Measurements from ENCODE around the gene SYNRG.
A peak's percentile ranks its signal among the peaks of the same experiment; 100 is the strongest.

The SYNRG gene

GRCh38 chr17:37592291-37592690 lies 16.9 kb downstream of the SYNRG start:
- no peak for DNase-seq

- no peak for DNase-seq
Observed at GRCh38 chr17:37585066-37585465, 24.2 kb downstream of the SYNRG start.

GRCh38 chr17:37576281-37576680 lies 32.9 kb downstream of the SYNRG start:
- no peak for DNase-seq

GRCh38 chr17:37574427-37574826 lies 34.8 kb downstream of the SYNRG start:
- no peak for DNase-seq

- DNase-seq: no peak
Observed at GRCh38 chr17:37571674-37572073, 37.5 kb downstream of the SYNRG start.

GRCh38 chr17:37570527-37571093 lies 38.6 kb downstream of the SYNRG start:
- DNase-seq: peak in 1 of 2 donors; percentile 6

GRCh38 chr17:37568350-37569053 lies 40.7 kb downstream of the SYNRG start:
- DNase-seq: no peak

- DNase-seq: no peak
Observed at GRCh38 chr17:37567538-37567937, 41.7 kb downstream of the SYNRG start.

GRCh38 chr17:37567137-37567536 lies 42.1 kb downstream of the SYNRG start:
- DNase-seq: no peak

GRCh38 chr17:37564252-37564651 lies 45.0 kb downstream of the SYNRG start:
- DNase-seq: no peak

GRCh38 chr17:37562016-37562745 lies 47.0 kb downstream of the SYNRG start:
- no peak for DNase-seq

- no peak for DNase-seq
Observed at GRCh38 chr17:37558299-37558698, 50.9 kb downstream of the SYNRG start.

GRCh38 chr17:37557482-37557881 lies 51.7 kb downstream of the SYNRG start:
- DNase-seq: no peak

- no peak for DNase-seq
Observed at GRCh38 chr17:37555386-37555785, 53.8 kb downstream of the SYNRG start.

- DNase-seq: no peak
Observed at GRCh38 chr17:37553401-37553966, 55.7 kb downstream of the SYNRG start.

- no peak for DNase-seq
Observed at GRCh38 chr17:37551788-37552187, 57.4 kb downstream of the SYNRG start.

- no peak for DNase-seq
Observed at GRCh38 chr17:37547986-37548385, 61.2 kb downstream of the SYNRG start.

- no peak for DNase-seq
Observed at GRCh38 chr17:37546302-37546701, 62.9 kb downstream of the SYNRG start.

- no peak for DNase-seq
Observed at GRCh38 chr17:37545486-37545885, 63.7 kb downstream of the SYNRG start.

GRCh38 chr17:37543637-37544052 lies 65.6 kb downstream of the SYNRG start:
- DNase-seq: no peak

- no peak for DNase-seq
Observed at GRCh38 chr17:37541880-37542660, 67.1 kb downstream of the SYNRG start.

GRCh38 chr17:37538981-37539659 lies 70.1 kb downstream of the SYNRG start:
- DNase-seq: no peak

Measured in stimulated activated CD4-positive, alpha-beta T cell treated with anti-CD3 and anti-CD28 coated beads, Interleukin-2, amount 100 ng/mL, for 48 hours (primary cell).